Esophagus mucosa (tissue), 1 donor: ENCODE data around the gene B4GALT7. TPM values are rescaled to one million over a fixed set of nuclear protein-coding genes. Genes with fewer than 3 reads are reported as not detected.

Experiments used
- ATAC-seq: fragments of 200-7000 bp; cut with Tn5 transposase; one replicate; pipeline ENCODE4 v1.9.1; 2020
- total RNA-seq: library from RNA; stranded (reverse); gene quantifications from one replicate; pipeline ENCODE4 v1.2.4, GENCODE V29; 2023
- donor health status: DM: yes; HTN: yes; CAD: no.

The B4GALT7 gene
- total RNA-seq, 1 donor from 2014 or later, result 13.1 TPM

GRCh38 chr5:177594071-177594470, 5.9 kb upstream of the B4GALT7 start:
- ATAC-seq, result no peak

- no peak for ATAC-seq
These were observed 4.8 kb upstream of the B4GALT7 start for GRCh38 chr5:177595026-177595585.

- ATAC-seq, result no peak
These were observed 3.7 kb upstream of the B4GALT7 start for GRCh38 chr5:177595991-177596774.

- ATAC-seq, result no peak
These were observed 3.1 kb upstream of the B4GALT7 start for GRCh38 chr5:177596775-177597238.

- no peak for ATAC-seq
These were observed 1.5 kb upstream of the B4GALT7 start for GRCh38 chr5:177598477-177598876.

- peak; percentile 20 for ATAC-seq
These were observed 631 bp downstream of the B4GALT7 start for GRCh38 chr5:177600508-177601018.

GRCh38 chr5:177601126-177601525, 1.2 kb downstream of the B4GALT7 start:
- ATAC-seq, result no peak

- peak; percentile 34 for ATAC-seq
These were observed 1.9 kb downstream of the B4GALT7 start for GRCh38 chr5:177601577-177602457.

GRCh38 chr5:177602458-177602830, 2.5 kb downstream of the B4GALT7 start:
- ATAC-seq, result no peak

GRCh38 chr5:177603631-177604030, 3.7 kb downstream of the B4GALT7 start:
- no peak for ATAC-seq

GRCh38 chr5:177604116-177604521, 4.2 kb downstream of the B4GALT7 start:
- ATAC-seq, result no peak

GRCh38 chr5:177604656-177605055, 4.7 kb downstream of the B4GALT7 start:
- ATAC-seq, result no peak

GRCh38 chr5:177605078-177605477, 5.1 kb downstream of the B4GALT7 start:
- ATAC-seq, result no peak

GRCh38 chr5:177605667-177606066, 5.7 kb downstream of the B4GALT7 start:
- ATAC-seq, result no peak

- ATAC-seq, result no peak
These were observed 6.4 kb downstream of the B4GALT7 start for GRCh38 chr5:177606071-177607051.

- ATAC-seq, result peak; percentile 2
These were observed 7.2 kb downstream of the B4GALT7 start for GRCh38 chr5:177607115-177607451.

GRCh38 chr5:177607452-177608192, 7.7 kb downstream of the B4GALT7 start:
- ATAC-seq, result peak; percentile 80

- no peak for ATAC-seq
These were observed 8.5 kb downstream of the B4GALT7 start for GRCh38 chr5:177608243-177609075.

- ATAC-seq, result peak; percentile 11
These were observed 9.4 kb downstream of the B4GALT7 start for GRCh38 chr5:177609076-177610059.
